GM18507 (cell line): ENCODE data around the gene FCHO1.
"Not testable (repeated sequence)": the region's sequence is repeated elsewhere in the genome, so short reads cannot be mapped to it uniquely, and the experiment has no call there.

Experiments
- DNase-seq: peaks from one replicate; pipeline ENCODE4 v3.0.0; 2011; ENCODE audit warnings: low read depth; ENCODE audit not compliant: insufficient read length; ENCODE audit errors: extremely low spot score
- FAIRE-seq: peaks from 2 replicates; lab custom pipeline; 2011; peaks lifted over from hg19 to GRCh38; lab: Jason Lieb, UNC

Gene FCHO1

DNA sequence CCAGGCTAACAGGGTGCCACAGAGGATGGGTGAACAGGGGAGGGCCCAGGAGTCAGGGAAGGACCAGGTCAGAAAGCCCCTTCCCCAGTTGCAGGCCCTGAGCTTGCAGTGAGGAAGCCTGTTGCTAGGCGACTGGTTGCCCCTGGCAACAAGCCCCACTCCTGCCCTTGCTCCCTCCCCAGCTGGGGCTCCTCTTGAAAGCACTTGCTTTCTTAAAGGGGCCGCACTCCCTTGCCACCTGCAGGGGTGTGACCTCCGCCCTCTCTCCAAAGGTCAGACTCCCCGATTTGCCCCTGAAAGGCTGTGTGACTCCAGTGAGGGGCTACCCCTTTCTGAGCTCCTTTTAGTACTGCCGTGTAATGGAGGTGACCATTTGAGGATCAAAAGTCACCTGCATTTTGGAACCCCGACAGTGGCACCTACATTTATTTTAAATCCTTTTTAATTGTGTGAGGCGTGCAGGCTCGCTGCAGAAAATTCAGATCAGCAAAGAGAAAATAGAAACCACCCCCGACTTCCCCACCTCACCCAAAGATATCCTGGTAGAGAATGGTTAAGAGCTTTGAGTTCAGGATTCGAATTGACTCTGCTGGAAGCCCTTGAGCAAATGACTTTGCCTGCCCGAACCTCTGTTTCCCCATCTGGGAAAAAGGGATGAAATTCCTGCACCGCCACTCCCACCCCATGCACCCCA lies 4.8 kb downstream of the FCHO1 start:
- DNase-seq (peak; percentile 54), FAIRE-seq (peak; percentile 92)

DNA sequence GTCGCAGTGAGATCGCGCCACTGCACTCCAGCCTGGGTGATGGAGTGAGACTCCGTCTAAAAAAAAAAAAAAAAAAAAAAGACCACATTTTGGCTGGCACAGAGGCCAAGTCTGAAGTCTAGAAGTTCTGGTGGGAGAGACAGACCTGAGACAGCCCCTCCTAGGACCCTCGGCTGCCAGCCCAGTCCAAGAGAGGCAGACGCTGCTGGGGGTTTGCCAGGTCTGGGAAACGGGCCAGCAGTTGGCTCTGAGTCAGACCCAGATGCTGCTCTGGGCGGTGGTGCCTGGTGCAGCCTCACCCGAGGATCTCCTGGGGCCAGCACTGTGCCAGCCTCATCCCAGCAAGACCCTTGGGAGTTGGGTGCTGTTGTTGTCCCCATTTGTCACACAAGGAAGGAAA lies 5.8 kb downstream of the FCHO1 start:
- FAIRE-seq: no peak
- DNase-seq: no peak

DNA sequence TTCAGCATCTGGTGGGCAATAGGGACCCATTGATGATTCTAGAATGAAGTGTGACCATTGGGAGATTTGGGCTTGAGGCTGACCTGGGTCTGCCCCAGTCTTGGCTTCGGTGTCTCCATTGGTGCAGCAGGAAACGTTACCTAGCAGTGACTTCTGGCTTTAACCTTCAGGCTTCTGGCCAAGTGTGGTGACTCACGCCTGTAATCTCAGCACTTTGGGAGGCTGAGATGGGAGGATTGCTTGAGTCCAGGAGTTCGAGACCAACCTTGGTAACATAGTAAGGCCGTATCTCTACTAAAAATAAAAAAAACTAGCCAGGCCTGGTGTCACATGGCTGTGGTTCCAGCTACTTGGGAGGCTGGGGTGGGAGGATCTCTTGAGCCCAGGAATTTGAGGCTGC lies 7.2 kb downstream of the FCHO1 start:
- DNase-seq (no peak), FAIRE-seq (peak; percentile 33)

DNA sequence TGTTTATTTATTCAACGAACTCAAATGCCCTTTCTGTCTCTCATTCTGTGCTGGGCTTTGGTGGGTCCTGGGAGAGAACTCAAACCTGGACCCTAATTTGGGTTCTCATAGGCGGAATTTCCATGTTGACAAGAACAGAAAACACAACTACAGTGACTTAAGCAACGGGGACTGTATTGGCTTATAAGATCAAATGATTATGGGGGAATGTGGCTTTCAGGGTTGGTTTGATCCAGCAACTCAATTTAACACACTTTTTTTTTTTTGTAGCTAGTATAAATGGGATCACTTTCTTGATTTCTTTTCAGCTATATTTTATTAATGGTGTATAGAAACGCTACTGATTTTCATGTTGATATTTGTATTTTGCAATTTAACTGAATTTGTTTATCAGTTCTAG lies 9.9 kb downstream of the FCHO1 start:
- no peak for DNase-seq
- no peak for FAIRE-seq

DNA sequence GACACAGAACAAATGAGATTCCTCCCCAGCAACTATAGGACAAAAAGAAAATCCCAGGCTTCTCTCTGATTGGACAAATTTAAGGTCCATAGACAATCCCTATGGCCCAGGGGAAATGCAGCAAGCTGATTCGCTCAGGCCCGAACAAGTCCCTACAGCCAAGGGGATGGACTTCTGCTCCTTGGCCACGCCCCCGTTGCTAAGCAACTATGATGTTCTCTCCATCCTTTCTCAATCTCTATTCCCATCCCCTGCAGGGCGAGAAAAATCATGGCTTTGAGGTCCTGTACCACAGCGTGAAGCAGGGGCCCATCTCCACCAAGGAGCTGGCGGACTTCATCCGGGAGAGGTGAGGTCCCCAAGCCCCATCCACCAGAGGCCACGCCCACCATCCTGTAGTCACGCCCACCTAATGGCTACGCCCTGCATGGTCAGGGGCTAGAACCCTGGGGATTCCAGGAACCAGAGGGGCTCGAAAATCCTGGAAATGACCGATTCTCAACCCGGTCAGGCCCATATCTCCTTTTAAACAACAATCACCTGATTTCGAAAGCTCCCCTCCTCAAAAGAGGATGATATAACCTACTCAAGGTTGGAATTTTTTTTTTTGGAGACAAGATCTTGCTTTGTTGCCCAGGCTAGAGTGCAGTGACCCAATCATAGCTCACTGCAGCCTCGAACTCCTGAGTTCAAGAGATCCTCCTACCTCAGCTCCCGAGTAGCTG lies 11.4 kb downstream of the FCHO1 start:
- FAIRE-seq: peak; percentile 69
- no peak for DNase-seq

DNA sequence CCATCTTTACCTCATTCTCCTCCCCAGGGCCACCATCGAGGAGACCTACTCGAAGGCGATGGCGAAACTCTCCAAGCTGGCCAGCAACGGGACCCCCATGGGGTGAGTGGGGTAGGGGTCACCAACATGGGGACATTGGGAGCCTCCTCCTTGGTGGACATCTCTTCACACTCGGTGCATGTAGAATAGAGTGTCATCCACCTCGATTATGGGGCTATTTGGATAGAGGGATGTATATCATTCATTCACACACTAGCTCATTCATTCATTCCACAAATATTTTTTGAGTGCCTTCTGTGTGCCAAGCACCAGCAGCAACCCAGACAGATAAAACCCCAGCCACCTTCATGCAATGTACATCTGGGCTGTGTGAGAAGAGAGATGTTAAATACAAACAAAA lies 13.1 kb downstream of the FCHO1 start:
- DNase-seq (no peak), FAIRE-seq (no peak)

DNA sequence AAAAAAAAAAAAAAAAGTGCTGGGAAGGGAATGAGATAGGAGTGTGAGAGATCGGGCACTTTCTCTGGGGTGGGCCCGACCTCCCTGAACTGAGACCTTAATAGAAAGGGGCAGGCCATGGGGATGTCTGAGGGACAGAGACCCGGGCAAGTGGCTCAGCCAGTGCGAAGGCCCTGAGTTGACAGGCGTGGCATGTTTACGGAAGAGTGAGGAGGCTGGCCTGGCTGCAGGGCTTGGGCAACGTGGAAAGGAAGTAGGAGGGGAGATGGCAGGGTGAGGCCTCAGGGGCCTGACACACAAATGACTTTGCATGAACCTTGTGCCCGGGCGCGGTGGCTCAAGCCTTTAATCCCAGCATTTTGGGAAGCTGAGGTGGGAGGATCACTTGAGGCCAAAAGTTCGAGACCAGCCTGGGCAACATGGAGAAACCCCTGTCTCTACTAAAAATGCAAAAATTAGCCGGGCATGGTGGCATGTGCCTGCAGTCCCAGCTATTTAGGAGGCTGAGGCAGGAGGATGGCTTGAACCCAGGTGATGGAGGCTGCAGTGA lies 13.9 kb downstream of the FCHO1 start:
- FAIRE-seq: no peak
- DNase-seq: no peak

DNA sequence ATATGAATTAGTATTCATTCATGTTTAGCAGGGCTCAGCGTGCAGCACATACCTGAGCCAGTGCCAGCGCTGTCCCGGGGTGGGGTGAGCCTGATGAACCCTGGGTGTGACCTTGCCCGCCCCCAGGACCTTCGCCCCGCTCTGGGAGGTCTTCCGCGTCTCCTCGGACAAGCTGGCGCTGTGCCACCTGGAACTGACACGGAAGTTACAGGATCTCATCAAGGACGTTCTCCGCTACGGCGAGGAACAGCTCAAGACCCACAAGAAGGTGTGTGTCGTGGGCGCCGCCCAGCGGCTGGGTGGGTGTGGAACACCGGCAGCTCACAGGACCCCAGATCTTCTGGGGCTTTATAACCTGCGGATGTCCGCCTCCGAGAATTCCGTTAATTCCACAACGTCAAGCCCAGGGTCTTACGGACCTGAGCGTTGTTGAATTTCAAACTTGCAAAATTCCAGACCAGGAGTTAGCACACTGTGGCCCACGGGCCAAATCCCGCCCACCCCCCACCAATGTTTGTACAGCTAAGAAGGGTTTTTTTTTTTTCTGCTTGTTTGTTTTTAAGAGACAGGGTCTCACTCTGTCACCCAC lies 15.4 kb downstream of the FCHO1 start:
- FAIRE-seq: peak; percentile 82
- DNase-seq: no peak

DNA sequence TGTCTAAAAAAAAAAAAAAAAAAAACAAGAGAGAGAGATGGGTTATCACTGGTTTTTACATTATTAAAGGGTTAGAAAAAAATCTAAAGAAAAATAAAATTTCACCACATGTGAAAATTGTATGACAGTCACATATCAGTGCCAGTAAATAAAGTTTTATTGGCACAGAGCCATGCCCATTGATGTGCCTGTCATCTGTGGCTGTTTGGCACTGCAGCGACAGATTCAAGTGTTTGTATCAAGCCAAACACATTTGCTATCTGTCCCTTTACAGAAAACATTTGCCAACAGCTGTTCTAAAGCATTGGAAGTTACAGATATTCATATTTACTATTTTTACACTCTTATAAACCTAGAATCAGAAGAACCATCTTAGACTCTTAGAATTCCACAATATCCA lies 16.3 kb downstream of the FCHO1 start:
- no peak for FAIRE-seq
- no peak for DNase-seq

DNA sequence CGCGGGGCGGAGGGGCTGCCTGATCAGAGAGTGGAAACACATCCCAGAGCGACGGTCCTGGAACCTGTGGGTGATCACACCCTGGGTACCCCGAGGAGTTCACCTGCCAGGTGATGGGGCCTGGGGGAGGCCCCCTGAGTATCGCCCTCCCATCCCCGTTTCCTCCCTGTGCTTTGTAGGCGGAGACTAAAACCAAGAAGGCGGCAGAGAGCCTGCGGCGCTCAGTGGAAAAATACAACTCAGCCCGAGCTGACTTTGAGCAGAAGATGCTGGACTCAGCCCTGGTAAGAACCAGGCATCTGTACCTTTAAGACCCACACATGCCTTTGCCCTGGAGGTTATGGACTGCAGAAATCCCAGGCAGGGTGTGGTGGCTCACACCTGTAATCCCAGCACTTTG lies 19.3 kb downstream of the FCHO1 start:
- FAIRE-seq (no peak), DNase-seq (no peak)

DNA sequence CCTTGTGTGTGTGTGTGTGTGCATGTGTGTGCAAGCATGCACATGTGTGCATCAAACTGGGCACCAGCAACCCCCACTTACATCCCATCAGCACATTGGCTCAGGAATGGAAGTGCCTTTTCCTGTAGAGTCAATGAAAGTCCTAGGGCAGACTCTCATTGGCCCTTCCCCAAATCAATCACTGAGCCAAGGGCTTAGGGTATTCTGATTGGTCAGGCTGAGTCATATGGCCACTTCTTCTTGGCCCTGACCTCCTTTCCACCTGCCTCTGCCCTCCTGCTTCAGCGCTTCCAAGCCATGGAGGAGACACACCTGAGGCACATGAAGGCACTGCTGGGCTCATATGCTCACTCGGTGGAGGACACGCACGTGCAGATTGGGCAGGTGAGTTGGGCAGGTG lies 20.9 kb downstream of the FCHO1 start:
- FAIRE-seq: no peak
- no peak for DNase-seq

DNA sequence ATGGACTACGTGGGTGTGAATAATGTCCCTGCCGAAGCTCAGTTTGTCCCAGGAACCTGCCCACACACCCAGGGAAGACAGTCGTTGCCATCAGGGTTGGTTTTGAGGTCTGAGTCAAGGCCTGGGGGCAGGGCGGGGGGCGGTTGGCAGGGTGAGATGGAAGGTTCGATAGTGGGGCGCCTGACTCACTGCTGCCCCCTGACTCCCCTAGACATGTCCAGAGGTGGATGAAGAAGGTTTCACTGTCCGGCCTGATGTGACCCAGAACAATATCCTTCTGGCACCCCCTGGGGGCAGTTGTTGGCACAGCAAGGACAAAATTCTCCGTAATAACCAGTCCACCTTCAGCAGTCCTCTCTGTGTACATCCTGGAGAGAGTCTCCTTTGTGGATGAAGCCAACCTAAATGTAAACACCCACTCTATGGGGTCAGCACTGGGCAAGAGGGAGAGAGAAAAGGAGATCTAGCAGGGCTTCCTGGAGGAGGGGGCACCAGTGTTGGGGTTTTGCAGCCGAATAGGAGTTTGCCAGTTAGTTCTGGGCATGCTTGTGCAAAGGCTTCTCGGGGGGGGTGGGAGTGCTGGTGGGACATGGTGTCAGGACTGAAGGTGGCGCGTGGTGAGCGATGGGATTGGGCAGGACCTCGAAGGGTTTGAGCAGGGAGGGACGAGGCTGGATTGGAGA lies 24.1 kb downstream of the FCHO1 start:
- DNase-seq (no peak), FAIRE-seq (peak; percentile 18)

DNA sequence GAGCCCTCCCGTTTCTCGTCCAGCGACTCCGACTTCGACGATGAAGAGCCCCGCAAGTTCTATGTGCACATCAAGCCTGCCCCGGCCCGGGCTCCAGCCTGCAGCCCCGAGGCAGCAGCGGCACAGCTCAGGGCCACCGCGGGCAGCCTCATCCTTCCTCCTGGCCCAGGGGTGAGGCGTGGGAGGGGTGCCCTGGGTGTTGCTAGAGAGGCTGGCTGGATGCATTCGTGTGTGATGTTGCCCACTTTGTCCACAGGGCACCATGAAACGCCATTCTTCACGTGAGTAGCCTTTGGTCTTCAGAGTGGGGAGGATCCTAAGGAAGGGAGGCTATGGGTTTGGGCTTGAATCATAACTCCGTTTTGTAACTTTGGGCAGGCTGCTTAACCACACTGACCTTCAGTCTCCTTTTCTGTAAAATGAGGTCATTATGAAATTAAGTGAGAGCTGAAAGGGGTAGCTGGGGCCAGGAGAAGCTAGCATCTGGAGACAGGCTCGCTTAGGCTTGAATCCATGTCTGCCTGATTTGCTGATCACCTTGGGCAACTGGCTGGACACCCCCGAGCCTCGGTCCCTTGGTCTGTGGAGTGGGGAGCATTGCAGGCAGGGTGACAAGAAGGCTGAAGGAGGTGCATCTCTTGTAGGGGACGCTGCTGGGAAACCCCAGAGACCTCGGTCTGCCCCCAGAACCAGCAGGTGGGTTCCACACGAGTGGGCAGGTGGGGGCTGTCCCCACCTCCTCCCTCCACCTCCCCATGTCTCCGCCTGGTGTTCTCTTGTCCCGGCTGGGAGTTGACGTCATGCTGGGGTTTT lies 24.9 kb downstream of the FCHO1 start:
- DNase-seq (peak; percentile 67), FAIRE-seq (peak; percentile 90)

DNA sequence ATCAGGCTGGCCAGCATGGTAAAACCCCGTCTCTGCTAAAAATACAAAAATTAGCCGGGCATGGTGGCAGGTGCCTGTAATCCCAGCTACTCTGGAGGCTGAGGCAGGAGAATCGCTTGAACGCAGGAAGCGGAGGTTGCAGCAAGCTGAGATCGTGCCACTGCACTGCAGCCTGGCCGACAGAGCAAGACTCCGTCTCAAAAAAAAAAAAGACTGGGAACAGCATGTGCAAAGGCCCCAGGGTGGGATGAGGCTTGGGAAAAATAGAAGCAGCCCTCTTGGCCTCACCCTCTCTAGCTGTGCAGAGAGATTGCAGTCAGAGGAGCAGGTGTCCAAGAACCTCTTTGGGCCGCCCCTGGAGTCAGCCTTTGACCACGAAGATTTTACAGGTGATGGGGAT lies 26.6 kb downstream of the FCHO1 start:
- not testable (repeated sequence) for DNase-seq, FAIRE-seq

DNA sequence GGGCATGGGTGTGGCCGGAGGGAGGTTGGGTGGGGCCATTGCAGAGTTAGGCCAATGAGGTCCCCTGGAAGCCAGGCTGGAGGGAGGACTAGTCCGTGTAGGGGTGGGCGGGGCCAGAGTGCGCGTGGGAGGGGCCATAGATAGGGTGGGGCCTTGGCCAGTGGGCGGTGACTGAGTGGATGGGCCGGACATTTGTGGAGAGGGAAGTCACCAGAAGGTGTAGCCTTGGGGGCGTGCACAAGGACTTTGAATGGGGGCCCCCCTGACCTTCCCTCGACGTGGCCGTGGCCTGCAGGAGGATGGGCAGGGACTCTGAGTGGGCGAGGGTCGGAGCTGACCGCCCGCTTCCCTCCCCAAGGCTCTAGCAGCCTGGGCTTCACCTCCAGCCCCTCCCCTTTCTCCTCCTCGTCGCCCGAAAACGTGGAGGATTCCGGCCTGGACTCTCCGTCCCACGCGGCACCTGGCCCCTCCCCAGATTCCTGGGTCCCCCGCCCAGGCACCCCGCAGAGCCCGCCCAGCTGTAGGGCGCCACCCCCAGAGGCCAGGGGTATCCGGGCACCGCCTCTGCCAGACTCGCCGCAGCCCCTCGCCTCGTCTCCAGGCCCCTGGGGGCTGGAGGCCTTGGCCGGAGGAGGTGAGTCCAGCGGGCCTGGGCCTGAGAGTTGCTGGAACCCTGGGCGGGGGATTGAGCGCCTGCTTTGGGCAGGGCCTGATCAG lies 27.1 kb downstream of the FCHO1 start:
- DNase-seq: no peak
- FAIRE-seq: peak; percentile 56

DNA sequence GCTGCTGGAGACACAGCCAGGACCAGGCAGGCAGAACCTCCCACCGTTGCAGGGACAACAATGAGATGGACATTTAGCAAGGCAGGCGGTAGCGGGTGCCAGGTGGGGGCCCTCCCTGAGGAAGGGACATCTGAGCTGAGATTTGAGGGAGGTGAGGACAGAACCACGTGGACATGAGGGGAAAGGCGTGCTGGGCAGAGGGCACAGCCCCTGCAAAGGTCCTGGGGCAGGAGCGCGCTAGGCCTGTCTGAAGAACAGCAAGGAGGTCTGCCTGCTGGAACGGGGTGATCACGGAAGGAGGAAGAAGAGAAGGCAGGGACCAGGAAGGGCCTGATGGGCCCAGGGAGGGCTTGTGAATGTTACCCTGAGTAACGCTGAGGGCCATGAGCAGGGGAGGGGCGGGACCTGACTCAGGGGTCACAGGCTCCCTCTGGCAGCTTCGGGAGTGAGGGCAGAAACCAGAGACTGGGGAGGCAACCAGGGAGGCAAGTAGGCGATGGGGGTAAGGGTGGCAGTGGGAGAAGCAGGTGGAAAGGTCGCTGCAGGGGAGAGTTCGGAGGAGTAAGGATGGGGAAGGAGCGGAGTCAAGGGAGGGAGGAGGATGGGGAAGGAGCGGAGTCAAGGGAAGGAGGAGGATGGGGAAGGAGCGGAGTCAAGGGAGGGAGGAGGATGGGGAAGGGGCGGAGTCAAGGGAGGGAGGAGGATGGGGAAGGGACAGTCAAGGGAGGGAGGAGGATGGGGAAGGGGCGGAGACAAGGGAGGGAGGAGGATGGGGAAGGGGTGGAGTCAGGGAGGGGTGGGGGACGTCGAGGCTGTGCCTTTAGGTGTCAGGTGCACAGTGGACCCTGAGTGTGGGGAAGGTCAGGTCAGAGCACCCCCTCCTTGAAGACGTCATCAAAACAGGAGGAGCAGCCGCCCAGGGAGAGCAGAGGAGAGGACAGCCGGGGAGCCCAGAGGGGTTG lies 28.0 kb downstream of the FCHO1 start:
- no peak for FAIRE-seq
- DNase-seq: no peak

DNA sequence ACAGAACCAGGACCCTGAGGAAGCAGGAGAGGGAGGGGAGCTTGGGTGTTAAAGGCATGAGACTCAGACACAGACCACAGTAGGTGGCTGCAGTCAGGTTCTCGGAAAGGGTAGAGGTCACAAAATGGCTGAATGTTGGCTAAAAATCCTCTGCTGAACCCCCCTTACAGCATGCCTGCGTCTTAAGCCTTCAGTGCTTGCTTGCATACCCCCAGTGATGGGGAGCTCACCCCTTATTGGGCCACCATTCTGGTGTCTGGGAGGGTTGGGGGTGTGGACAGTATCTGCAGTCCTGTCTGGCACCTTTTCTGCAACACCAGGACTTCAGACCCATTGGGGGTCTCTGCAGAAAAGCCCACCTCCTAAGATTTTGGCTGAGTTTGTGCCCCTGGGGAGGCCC lies 29.5 kb downstream of the FCHO1 start:
- FAIRE-seq (no peak), DNase-seq (no peak)

DNA sequence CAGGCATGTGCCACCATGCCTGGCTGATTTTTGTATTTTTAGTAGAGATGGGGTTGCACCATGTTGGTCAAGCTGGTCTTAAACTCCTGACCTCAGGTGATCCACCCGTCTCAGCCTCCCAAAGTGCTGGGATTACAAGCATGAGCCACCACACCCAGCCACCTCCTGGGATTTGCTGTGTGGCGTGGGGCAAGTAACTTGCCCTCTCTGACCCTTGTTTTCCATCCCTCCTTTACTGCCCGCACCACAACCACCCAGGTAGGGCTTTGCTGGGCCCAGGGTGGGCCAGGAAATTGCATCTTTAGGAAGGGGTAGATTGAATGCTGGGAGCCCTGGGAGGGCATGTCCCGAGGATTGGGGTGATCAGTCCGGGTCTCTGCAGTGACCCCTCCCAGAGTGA lies 32.4 kb downstream of the FCHO1 start:
- DNase-seq, FAIRE-seq: not testable (repeated sequence)
